Progenitor cell of endocrine pancreas (in vitro differentiated cells): ENCODE measurements around the gene A4GALT. TPM values are rescaled to one million over a fixed set of nuclear protein-coding genes. Genes with fewer than 3 reads are reported as not detected.

ENCODE experiments used
- DNase-seq: peaks from one replicate; pipeline ENCODE4 v3.0.0; 2021; ENCODE audit warnings: low spot score; ENCODE audit not compliant: unreplicated experiment
- H3K27ac Mint-ChIP-seq: 2 replicates; pipeline ENCODE4 v1.8.0; 2021; ENCODE audit warnings: mild to moderate bottlenecking, moderate library complexity, mixed read lengths
- H3K27me3 Mint-ChIP-seq: 2 replicates; pipeline ENCODE4 v1.8.0; 2021; ENCODE audit warnings: mixed read lengths
- H3K36me3 Mint-ChIP-seq: 2 replicates; pipeline ENCODE4 v1.8.0; 2022; ENCODE audit warnings: mixed read lengths; ENCODE audit not compliant: insufficient read depth
- H3K4me1 Mint-ChIP-seq: 2 replicates; pipeline ENCODE4 v1.8.0; 2021; ENCODE audit warnings: low read depth, mixed read lengths
- H3K4me3 Mint-ChIP-seq: 2 replicates; pipeline ENCODE4 v1.8.0; 2021; ENCODE audit warnings: low read depth, mild to moderate bottlenecking, moderate library complexity, mixed read lengths
- H3K9me3 Mint-ChIP-seq: 2 replicates; pipeline ENCODE4 v1.8.0; 2021; ENCODE audit warnings: low read depth, mixed read lengths
- CTCF ChIP-seq: fragments of 200-600 bp; sonication (generic); IDR thresholded peaks from one replicate; pipeline ENCODE4 v1.5.0; 2021; ENCODE audit warnings: antibody characterized with exemption, mild to moderate bottlenecking; ENCODE audit not compliant: unreplicated experiment
- total RNA-seq: library from RNA; stranded (reverse); gene quantifications from 2 replicates; pipeline ENCODE4 v1.2.1, GENCODE V29; 2021

The A4GALT gene
- total RNA-seq, 1 donor from 2014 or later: 1.1 TPM

DNA sequence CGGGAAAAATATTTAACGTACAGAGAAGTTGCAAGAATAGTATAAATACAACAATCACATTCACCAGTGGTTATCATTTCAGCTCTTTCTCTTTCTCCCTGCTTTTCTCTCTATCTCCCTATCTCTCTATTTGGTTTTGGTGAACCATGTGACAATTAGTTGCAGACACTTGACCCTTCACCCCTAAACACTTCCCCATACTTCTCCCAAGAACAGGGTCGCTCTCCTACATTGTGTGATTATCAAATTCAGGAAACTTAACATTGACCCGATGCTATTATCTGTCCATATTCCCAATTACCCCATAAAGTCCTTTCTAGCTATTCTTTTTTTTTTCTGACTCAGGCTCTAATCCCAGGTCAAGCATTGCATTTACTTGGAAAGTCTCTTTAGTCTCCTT is 66.7 kb downstream of the A4GALT start:
- Mint-ChIP-seq H3K27ac (no peak overlapping the region), H3K9me3 (no peaks in the 10 kb centered on the region), H3K27me3 (no peaks in the 10 kb centered on the region), H3K4me1 (peaks cover 13% of the 10 kb centered on the region), H3K4me3 (no peak overlapping the region), H3K36me3 (no peaks in the 10 kb centered on the region)
- TF ChIP-seq CTCF: no peak
- DNase-seq: no peak

DNA sequence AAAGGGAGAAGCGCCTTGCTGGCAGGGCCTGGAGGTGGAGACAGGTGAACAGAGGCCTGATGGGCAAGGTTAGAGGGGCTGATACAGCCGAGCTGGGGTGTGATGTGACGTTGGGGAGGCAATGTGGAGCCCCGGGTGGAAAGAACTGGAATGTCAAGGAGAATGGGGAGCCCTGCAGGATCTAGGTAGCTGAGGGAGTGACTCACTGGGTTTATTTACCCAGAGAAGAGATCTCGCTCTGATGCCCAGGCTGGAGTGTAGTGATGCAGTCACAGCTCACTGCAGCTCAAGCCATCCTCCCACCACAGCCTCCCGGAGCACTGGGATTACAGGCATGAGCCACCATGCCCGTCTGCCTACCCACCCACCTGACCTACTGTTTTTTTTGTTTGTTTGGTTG is 69.5 kb downstream of the A4GALT start:
- Mint-ChIP-seq H3K4me3 (peak overlapping the region; percentile 47), H3K36me3 (no peaks in the 10 kb centered on the region), H3K27me3 (no peaks in the 10 kb centered on the region), H3K27ac (peak overlapping the region; percentile 29), H3K4me1 (peaks cover 19% of the 10 kb centered on the region), H3K9me3 (no peaks in the 10 kb centered on the region)
- no peak for DNase-seq
- no peak for TF ChIP-seq CTCF

GRCh38 chr22:42649246-42650099 is 71.2 kb downstream of the A4GALT start, which contains the start of gene CYB5R3:
TSS of gene CYB5R3 (minus strand) at chr22:42649392. CDS start at chr22:42649315, 77 bp downstream.
- TF ChIP-seq CTCF: peak; percentile 7
- no peaks in the 10 kb centered on the region for H3K27me3 Mint-ChIP-seq
- peak within 1 kb of the TSS; percentile 92 for H3K4me3 Mint-ChIP-seq

DNA sequence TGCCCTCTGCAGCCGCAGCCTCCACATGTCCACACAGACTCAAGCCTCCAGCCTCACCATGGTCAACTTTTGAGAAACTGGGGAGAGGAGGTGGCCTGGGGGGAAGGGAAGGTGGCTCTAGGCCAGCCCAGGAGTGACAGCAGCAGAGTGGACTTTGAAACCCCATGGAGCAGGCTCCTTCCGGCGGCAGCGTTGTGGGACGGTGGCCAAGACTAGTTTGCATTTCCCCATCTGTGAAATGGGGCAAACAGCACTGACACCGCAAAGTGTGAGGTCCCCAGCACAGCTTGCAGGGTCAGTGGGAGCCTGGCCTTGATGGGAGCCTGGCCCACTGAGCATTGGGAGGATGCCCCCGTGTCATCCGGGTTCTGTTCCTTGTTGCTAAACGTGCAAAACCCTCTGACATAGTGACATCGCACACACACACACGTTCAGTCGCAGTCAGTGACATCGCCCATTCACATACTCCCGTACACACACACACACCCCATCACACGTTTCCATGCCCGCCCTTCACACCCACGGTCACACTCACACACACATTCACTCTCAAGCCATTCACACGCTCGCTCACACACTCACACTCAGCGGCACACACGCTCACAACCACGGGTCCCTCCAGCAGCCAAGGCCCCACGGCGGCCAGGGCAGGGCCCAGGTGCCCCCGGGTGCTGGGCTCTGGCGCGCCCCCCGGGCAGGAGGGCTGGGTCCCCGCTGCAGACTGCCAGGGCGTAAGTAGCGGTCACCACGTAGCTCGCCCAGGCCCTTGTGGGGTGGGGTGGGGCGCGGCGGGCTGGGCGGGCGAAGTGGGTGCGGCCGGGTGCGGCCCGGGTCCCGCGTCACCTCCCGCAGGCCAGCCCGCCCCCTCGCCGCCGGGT is 72.1 kb downstream of the A4GALT start:
- DNase-seq: no peak
- peak overlapping the region; percentile 96 for H3K27ac Mint-ChIP-seq
- H3K9me3 Mint-ChIP-seq: no peaks in the 10 kb centered on the region
- H3K27me3 Mint-ChIP-seq: no peaks in the 10 kb centered on the region
- peaks cover 18% of the 10 kb centered on the region for H3K4me1 Mint-ChIP-seq
- peak overlapping the region; percentile 92 for H3K4me3 Mint-ChIP-seq
- H3K36me3 Mint-ChIP-seq: no peaks in the 10 kb centered on the region
- no peak for TF ChIP-seq CTCF

More at GRCh38 chr22:42649246-42650099, 71.2 kb downstream of the A4GALT start, which contains the start of gene CYB5R3:
- peak; percentile 66 for DNase-seq
- Mint-ChIP-seq H3K4me1 (peaks cover 22% of the 10 kb centered on the region), H3K27ac (peak within 1 kb of the TSS; percentile 96), H3K36me3 (no peaks in the 10 kb centered on the region), H3K9me3 (no peaks in the 10 kb centered on the region)

DNA sequence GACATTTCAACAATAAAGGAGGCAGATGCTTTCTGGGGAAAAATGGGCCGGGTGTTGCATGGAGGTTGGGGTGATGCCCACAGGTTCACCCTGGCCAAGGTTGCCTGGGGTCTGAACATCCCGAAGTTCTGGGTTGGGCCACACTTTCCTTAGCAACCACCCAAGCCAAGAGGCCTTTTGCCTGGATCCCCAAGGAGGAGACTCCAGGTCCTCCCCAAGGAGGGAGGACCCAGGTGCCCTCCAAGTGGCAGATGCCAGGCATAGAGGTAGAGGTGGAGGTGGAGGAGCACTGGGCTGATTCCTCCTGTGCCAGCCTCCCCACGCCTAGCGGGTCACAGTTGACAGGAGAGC is 72.7 kb downstream of the A4GALT start:
- Mint-ChIP-seq H3K4me3 (peak overlapping the region; percentile 92), H3K4me1 (peaks cover 18% of the 10 kb centered on the region), H3K9me3 (no peaks in the 10 kb centered on the region), H3K27ac (no peak overlapping the region), H3K36me3 (no peaks in the 10 kb centered on the region), H3K27me3 (no peaks in the 10 kb centered on the region)
- no peak for DNase-seq
- TF ChIP-seq CTCF: no peak
